Measurements from ENCODE around the gene TIPRL. TPM values are rescaled to one million over a fixed set of nuclear protein-coding genes. Genes with fewer than 3 reads are reported as not detected.
"Not testable (repeated sequence)": the region's sequence is repeated elsewhere in the genome, so short reads cannot be mapped to it uniquely, and the experiment has no call there.

Gene TIPRL
- total RNA-seq, 2 experiments from 2014 or later = 41.4 to 52.1 TPM

DNA sequence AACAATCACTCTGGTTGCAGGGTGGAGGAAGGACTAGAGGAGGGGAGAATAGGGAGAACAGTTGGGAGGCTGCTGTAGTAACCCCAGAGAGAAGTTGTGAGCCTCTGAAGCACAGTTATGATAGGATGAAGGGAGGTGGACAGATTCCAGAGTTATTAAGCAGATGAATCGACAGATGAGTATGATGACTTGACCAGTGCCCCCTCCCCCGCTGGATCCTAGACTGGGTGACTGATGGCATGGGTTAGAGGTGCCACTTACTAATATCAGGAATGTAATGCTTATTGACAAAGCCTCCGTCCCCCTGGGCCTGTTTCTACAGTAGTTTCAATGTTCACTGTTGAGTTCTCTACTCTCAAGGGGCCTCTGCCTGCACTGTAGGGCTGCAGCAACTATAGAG, 14.0 kb upstream of the TIPRL start:
- no peaks in the 10 kb centered on the region for H3K4me1 Mint-ChIP-seq
- ATAC-seq (no peak), DNase-seq (no peak)
- peaks cover 10% of the 10 kb centered on the region for H3K9me3 Mint-ChIP-seq (ENCODE audit: low read depth)
- H3K36me3 Mint-ChIP-seq = no peaks in the 10 kb centered on the region
- CTCF ChIA-PET = no interaction called here
- peaks cover 6% of the 10 kb centered on the region for H3K27me3 Mint-ChIP-seq
- H3K4me3 Mint-ChIP-seq = no peak overlapping the region
- no peak overlapping the region for H3K27ac Mint-ChIP-seq

DNA sequence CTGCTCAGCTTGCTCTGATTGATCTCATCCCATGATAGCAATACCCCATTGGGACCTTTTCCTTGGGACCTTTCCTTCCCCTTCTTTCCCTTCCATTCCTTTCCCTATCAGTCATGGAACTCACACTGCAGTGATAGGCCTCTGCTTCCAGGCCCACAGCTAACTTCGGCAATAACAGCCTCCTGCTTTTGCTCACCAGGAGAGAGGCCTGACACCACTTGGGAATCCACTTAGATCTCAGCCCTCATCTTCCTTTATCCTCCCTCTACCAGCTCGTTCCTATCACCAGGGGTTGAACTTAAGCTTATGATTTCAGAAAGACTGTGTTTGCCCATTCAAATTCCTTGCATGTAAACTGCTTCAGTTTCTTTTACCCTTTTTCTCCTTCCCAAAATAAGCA, 11.0 kb upstream of the TIPRL start:
- no peak for DNase-seq
- Mint-ChIP-seq H3K4me3 (no peak overlapping the region), H3K27me3 (peaks cover 3% of the 10 kb centered on the region), H3K4me1 (no peaks in the 10 kb centered on the region), H3K27ac (no peak overlapping the region), H3K36me3 (no peaks in the 10 kb centered on the region), H3K9me3 (ENCODE audit: low read depth) (no peaks in the 10 kb centered on the region)
- CTCF ChIA-PET = interaction anchor here (0.7 to 1.8 kb wide), 2 partner anchors 17 to 60 kb away, joined by 3 to 5 read pairs; no protein-coding TSS in a partner anchor
- no peak for ATAC-seq

DNA sequence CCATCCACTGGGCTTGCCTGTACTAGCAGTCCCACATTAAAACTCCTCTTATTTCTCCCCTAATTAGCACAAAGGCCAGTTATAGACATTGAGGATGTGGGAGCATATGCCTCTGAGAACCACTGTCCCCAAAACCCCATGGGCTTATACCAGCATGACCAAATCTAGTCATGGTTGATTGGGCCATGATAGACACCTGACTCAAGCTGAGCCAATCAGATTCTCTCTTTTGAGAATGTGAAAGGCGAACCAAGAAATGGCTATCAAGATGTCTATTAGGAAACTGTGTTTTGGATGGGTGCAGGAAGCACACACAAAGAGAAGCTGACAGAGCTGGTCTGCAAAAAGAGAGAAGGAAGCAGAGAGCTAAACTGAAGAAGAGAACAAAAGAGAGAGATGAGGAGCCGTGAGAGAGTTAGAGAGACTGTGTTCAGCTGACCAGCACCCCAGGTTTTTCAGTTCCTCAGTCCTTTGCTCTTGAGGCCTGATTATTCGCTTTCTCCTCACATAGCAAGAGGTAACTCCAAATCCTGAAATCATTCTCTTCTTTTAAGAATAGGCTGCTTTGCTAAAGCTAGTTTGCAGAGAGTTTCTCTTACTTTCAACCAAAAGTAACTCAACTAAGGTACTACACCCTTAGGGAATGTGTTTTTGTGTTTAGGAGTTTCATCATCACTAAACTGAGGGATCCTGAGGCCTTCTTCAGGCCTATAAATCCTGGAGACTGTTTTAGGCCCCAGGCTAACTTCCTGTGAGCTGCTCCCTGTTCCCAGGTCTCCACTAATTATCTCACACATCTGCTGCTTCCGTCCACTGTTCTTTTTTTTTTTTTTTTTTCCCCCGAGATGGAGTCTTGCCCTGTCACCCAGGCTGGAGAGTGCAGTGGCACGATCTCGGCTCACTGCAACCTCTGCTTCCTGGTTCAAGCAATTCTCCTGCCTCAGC, 7.9 kb upstream of the TIPRL start:
- no peaks in the 10 kb centered on the region for H3K9me3 Mint-ChIP-seq (ENCODE audit: low read depth)
- H3K4me1 Mint-ChIP-seq = no peaks in the 10 kb centered on the region
- no peak overlapping the region for H3K4me3 Mint-ChIP-seq
- no peaks in the 10 kb centered on the region for H3K36me3 Mint-ChIP-seq
- ATAC-seq = no peak
- peaks cover 6% of the 10 kb centered on the region for H3K27me3 Mint-ChIP-seq
- CTCF ChIA-PET = interaction anchor here (0.7 kb wide), 1 partner anchor 14 kb away, joined by 3 read pairs; no protein-coding TSS in a partner anchor
- no peak overlapping the region for H3K27ac Mint-ChIP-seq
- DNase-seq = no peak

DNA sequence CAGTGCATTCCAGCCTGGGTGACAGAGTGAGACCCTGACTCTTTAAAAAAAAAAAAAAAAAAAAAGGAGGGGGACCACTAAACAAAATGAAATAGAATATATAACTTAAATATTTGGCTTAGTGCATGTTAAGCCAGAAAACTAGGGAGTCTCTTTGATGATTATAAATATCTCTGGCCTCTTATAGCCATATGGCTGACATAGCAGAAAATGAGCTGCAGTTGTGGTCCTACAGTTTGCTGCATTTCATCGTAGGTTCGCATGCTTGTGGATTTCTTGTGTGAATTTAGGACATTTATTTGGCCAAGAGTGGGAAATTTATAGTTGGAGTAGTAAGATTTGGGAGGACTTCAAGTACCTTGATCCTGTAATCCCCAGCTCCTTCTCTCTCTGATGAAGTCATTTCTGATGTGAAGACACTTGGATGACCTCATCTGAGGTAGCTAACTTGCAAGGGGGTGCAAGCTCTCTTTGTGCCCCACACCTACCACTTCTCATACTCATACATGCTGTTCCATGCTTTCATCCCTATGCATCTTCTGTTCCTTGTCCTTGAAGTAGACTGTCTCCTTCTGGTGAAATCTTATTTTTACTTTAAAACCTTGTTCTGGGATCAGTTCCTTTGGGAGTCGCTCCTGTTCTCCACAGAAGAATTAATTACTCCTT, 6.4 kb upstream of the TIPRL start:
- CTCF ChIA-PET = interaction anchor here (0.6 to 0.7 kb wide), 2 partner anchors 65 to 567 kb away, joined by 3 to 4 read pairs; no protein-coding TSS in a partner anchor

DNA sequence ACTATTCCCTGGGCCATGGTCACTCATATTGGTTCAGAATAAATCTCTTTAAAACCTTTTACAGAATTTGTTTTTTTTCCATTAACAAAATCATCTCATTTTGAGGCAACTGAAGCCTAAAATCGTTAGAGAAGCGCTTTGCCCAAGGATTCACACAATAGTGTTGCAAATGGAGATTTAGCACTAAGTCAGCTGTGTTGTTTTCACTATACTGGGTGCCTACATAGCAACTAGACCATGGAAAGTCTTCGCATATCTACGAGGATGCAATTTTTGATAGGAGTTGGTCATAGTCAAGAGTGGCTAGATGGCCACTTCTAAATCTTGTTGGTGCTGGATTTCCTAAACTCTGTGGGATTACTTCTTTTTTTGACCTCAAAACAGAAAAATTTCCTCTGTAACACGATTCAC, 530 bp upstream of the TIPRL start:
- Mint-ChIP-seq H3K36me3 (no peaks in the 10 kb centered on the region), H3K4me1 (peaks cover 7% of the 10 kb centered on the region), H3K27me3 (peaks cover 3% of the 10 kb centered on the region), H3K27ac (no peak overlapping the region), H3K4me3 (no peak overlapping the region), H3K9me3 (ENCODE audit: low read depth) (no peaks in the 10 kb centered on the region)
- CTCF ChIA-PET = interaction anchor here (1.5 kb wide), 1 partner anchor 12 kb away, joined by 3 read pairs; no protein-coding TSS in a partner anchor
- no peak for ATAC-seq
- no peak for DNase-seq

More for the DNA sequence above, 6.4 kb upstream of the TIPRL start:
- no peak for DNase-seq
- Mint-ChIP-seq H3K27me3 (peaks cover 6% of the 10 kb centered on the region), H3K36me3 (no peaks in the 10 kb centered on the region), H3K27ac (no peak overlapping the region), H3K9me3 (ENCODE audit: low read depth) (no peaks in the 10 kb centered on the region), H3K4me1 (no peaks in the 10 kb centered on the region), H3K4me3 (no peak overlapping the region)
- no peak for ATAC-seq

DNA sequence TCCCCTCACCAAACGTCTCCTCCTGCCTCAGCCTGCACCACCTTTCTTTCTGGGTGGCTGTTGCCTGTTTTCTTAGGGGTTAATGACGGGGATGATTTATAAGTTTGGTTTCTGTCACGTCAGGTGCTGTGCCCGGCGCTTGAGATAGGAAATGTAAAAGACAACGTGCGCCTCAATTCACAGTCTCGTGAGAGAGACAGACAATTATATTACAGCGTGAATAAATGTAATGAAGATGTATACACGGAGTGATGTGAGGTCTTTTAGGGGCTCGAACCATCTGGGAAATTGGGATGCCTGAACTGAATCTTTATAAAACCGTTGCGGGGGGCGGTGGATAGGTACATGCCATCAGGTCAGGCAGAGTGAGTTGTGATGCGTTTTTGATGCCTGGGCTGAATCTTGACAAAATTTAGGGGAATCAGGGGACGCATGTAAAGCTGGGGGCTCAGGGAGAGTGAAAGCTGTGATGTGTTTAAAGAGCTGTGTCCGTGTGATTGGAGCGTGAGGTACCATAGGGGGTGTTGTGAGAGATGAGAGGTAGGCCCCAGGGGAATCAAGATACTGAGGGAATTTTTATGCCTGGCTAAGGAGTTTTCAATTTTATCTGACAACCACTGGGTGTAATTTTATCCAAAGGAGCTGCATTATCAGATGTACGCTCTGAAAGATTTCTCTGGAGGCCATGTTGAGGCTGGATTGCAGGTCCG, 831 bp downstream of the TIPRL start:
- peak; percentile 46 for DNase-seq
- peaks cover 10% of the 10 kb centered on the region for H3K4me1 Mint-ChIP-seq
- no peak overlapping the region for H3K27ac Mint-ChIP-seq
- peaks cover 5% of the 10 kb centered on the region for H3K36me3 Mint-ChIP-seq
- no peak for ATAC-seq
- CTCF ChIA-PET = interaction anchor here (0.5 to 2.1 kb wide), 6 partner anchors 34 to 244 kb away, joined by 3 to 8 read pairs (median 3); partner anchors contain the start of gene SFT2D2
- no peak overlapping the region for H3K4me3 Mint-ChIP-seq
- no peaks in the 10 kb centered on the region for H3K27me3 Mint-ChIP-seq
- no peaks in the 10 kb centered on the region for H3K9me3 Mint-ChIP-seq (ENCODE audit: low read depth)

DNA sequence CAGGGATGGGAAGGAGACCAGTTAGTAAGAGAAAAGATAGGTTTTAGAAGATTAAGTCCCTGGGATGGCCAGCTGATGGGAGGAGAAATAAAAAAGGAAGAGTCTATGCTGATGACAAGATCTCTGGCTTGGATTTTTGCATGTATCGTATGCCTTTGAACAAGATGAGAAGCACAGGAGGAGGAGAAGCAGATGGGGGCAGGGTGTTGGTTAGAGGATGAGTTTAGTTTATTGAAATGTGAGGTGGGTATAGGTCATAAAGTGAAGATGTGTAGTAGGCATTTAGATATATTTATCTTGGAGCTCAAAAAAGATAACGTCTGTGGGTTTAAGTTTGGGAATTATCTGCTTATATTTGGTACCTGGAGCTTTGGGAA, 1.4 kb downstream of the TIPRL start:
- CTCF ChIA-PET = interaction anchor here (0.5 to 2.1 kb wide), 7 partner anchors 35 to 244 kb away, joined by 3 to 8 read pairs (median 3); partner anchors contain the start of gene SFT2D2
- DNase-seq (no peak), ATAC-seq (no peak)
- Mint-ChIP-seq H3K27me3 (no peaks in the 10 kb centered on the region), H3K27ac (no peak overlapping the region), H3K36me3 (peaks cover 10% of the 10 kb centered on the region), H3K4me1 (peaks cover 10% of the 10 kb centered on the region), H3K4me3 (no peak overlapping the region), H3K9me3 (ENCODE audit: low read depth) (no peaks in the 10 kb centered on the region)

DNA sequence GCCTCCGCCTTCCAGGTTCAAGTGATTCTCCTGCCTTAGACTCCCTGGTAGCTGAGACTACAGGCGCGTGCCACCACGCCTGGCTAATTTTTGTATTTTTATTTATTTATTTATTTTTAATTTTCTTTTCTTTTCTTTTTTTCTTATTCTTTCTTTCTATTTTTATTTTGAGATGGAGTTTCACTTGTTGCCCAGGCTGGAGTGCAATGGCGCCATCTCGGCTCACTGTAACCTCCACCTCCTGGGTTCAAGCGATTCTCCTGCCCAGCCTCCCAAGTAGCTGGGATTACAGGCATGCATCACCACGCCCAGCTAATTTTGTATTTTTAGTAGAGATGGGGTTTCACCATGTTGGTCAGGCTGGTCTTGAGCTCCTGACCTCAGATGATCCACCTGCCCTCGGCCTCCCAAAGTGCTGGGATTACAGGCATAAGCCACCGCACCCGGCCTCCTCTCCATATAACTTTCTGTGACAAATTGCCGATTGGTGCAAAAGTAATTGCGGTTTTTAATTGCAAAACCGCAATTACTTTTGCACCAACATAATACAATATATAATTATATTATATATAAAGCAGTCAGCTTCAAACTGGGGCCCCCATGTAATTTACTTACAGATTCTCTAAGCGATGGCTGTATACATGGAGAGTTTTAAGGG, 2.4 kb downstream of the TIPRL start:
- not testable (repeated sequence) for H3K27ac Mint-ChIP-seq; H3K27me3 Mint-ChIP-seq; H3K9me3 Mint-ChIP-seq (ENCODE audit: low read depth); H3K4me3 Mint-ChIP-seq; ATAC-seq; DNase-seq
- Mint-ChIP-seq H3K36me3 (peaks cover 16% of the 10 kb centered on the region), H3K4me1 (peaks cover 10% of the 10 kb centered on the region)
- CTCF ChIA-PET = interaction anchor here (0.6 to 1.3 kb wide), 2 partner anchors 116 to 162 kb away, joined by 3 read pairs; no protein-coding TSS in a partner anchor

DNA sequence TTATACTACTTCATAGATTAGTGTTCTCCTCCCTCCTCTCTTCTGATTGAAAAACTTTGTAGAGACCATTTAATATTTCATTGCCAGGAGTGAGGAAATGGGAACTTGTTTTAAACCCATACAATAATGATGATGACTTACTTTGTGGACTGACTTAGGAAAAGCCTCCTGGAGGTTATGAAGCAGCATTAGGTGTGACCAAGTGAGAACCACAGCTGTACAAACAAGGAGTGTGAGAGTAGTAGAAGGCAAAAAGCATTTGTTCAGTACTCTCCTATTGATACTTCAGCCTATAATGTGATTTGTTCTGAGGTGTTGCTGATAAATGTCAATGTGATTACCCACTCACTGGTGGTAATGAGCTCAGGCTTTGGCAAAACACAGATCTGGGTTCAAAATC, 8.4 kb downstream of the TIPRL start:
- DNase-seq (no peak), ATAC-seq (no peak)
- Mint-ChIP-seq H3K36me3 (peaks cover 50% of the 10 kb centered on the region), H3K4me1 (peaks cover 4% of the 10 kb centered on the region), H3K27ac (no peak overlapping the region), H3K9me3 (ENCODE audit: low read depth) (no peaks in the 10 kb centered on the region), H3K27me3 (no peaks in the 10 kb centered on the region), H3K4me3 (no peak overlapping the region)
- CTCF ChIA-PET = no interaction called here

DNA sequence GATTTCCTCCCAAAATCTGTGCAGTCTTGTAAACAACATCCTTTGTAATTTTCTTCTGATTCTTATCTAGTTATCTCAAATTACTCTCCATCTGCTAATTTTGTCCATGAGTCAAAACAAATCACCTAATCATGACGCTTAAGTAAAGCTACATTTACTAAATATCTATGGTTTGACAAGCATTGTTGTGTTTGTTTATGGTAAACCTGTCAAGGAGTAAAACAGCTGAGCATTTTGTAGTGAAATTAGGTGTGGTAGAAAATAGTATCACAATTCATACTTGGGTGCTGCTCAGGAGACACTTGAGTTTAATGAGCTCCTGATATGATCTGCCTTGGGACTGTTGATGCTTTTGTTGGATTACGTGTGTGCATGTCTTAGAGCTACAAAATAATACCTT, 11.6 kb downstream of the TIPRL start:
- ATAC-seq (no peak), DNase-seq (no peak)
- CTCF ChIA-PET = interaction anchor here (1.5 kb wide), 1 partner anchor 12 kb away, joined by 3 read pairs; the partner anchor contains the start of gene TIPRL
- H3K36me3 Mint-ChIP-seq = peaks cover 54% of the 10 kb centered on the region
- no peak overlapping the region for H3K4me3 Mint-ChIP-seq
- H3K4me1 Mint-ChIP-seq = no peaks in the 10 kb centered on the region
- peak overlapping the region; percentile 32 for H3K27ac Mint-ChIP-seq
- no peaks in the 10 kb centered on the region for H3K9me3 Mint-ChIP-seq (ENCODE audit: low read depth)
- H3K27me3 Mint-ChIP-seq = no peaks in the 10 kb centered on the region

DNA sequence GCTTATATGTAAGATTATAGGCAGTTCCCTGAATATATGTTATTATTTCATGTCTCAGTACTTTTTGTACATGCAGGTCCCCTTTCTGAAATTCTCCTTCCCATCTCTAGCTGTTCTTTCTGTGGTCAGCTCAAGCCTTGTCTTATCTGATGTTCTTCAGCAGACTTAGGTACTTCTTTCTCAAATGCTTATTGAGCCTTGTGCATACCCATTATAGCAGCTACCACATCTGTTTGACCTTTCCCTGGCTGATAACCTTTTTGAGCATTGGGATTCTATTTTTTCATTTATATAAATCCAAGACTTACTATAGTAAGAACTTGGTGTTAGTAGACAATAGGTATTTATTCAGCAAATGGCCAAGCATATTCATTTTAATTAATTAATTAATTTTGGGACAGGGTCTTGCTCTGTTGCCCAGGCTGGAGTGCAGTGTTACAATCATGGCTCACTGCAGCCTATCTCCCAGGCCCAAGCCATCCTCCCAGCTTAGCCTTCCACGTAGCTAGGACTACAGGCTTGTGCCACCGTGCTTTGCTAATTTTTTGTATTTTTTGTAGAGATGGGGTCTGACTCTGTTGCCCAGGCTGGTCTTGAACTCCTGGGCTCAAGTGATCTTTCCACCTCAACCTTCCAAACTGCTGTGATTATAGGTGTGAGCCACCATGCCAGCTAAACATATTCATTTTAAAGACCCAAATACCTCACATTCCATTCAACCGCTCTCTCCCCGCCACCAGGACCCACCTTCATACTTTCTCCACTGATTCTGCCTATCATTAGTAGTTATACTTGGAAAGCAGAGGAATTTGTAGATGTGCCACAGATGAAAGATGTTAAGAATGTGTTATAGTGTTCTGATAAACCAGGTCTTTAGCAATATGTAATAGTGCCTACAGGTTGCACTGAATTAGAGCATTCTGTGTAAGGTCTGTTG, 16.7 kb downstream of the TIPRL start:
- Mint-ChIP-seq H3K4me3 (no peak overlapping the region), H3K27me3 (no peaks in the 10 kb centered on the region), H3K27ac (no peak overlapping the region), H3K36me3 (peaks cover 50% of the 10 kb centered on the region), H3K4me1 (peaks cover 4% of the 10 kb centered on the region), H3K9me3 (ENCODE audit: low read depth) (no peaks in the 10 kb centered on the region)
- CTCF ChIA-PET = interaction anchor here (1.0 to 1.2 kb wide), 2 partner anchors 12 to 113 kb away, joined by 3 to 4 read pairs; no protein-coding TSS in a partner anchor
- DNase-seq (no peak), ATAC-seq (no peak)

DNA sequence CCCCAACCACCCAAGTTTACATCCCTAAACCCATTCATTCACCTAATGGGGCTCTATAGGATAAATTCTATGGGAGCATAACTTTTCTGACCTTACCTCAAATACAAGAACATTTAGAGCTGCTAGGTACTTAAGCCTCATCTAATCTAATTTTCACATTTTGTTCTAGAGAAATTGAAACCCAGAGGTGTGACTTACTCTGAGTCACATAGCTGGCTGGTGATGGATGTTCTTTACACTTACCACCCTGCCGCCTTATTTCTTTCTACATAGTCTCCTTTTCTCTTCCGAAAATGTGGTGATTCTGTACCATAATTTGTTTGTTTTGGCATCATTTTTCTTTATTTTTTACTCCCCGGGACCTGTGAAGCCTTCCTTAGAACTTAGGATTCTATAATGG, 20.3 kb downstream of the TIPRL start:
- H3K36me3 Mint-ChIP-seq = peaks cover 58% of the 10 kb centered on the region
- H3K4me1 Mint-ChIP-seq = peaks cover 4% of the 10 kb centered on the region
- no peaks in the 10 kb centered on the region for H3K9me3 Mint-ChIP-seq (ENCODE audit: low read depth)
- ATAC-seq (no peak), DNase-seq (no peak)
- CTCF ChIA-PET = no interaction called here
- H3K27me3 Mint-ChIP-seq = no peaks in the 10 kb centered on the region
- no peak overlapping the region for H3K27ac Mint-ChIP-seq
- no peak overlapping the region for H3K4me3 Mint-ChIP-seq

Measured in activated CD8-positive, alpha-beta memory T cell treated with anti-CD3 and anti-CD28 coated beads, Interleukin-2, amount 10 ng/mL, durations not matched to agents 7 days and 5 days (primary cell).